Spleen (tissue), 11 donors: ENCODE data around the gene ABCC10. TPM values are rescaled to one million over a fixed set of nuclear protein-coding genes. Genes with fewer than 3 reads are reported as not detected.

Experiments
- DNase-seq: peaks from one replicate; pipeline ENCODE4 v3.0.0-alpha.2; 2020
- H3K27ac ChIP-seq, 8 donors: fragments of 200-600 bp; sonication (generic) in 7 of 8; 1 replicate in 4 of 8; 2 replicates in 4 of 8; pipeline versions ENCODE4 v1.5.0 to v1.8.0; 2016 to 2021; ENCODE audit warnings: inconsistent platforms in 4 of 8, mild to moderate bottlenecking in 4 of 8, moderate library complexity in 1 of 8
- H3K27me3 ChIP-seq, 7 donors: fragments of 200-600 bp; sonication (generic) in 6 of 7; replicated peaks in 1 of 7; 1 replicate in 4 of 7; 2 replicates in 3 of 7; pipeline versions ENCODE4 v1.5.0 to v1.8.0; 2016 to 2021; ENCODE audit warnings: inconsistent platforms in 3 of 7, mild to moderate bottlenecking in 1 of 7
- H3K36me3 ChIP-seq, 6 donors: fragments of 200-600 bp; sonication (generic) in 5 of 6; 1 replicate in 4 of 6; 2 replicates in 2 of 6; pipeline versions ENCODE4 v1.5.0 to v1.8.0; 2016 to 2021; ENCODE audit warnings: inconsistent platforms in 2 of 6
- H3K4me1 ChIP-seq, 6 donors: fragments of 200-600 bp; sonication (generic) in 5 of 6; 1 replicate in 3 of 6; 2 replicates in 3 of 6; pipeline versions ENCODE4 v1.5.0 to v1.8.0; 2016 to 2021; ENCODE audit warnings: inconsistent platforms in 3 of 6
- H3K4me3 ChIP-seq, 8 donors: fragments of 200-600 bp; sonication (generic) in 7 of 8; 1 replicate in 4 of 8; 2 replicates in 4 of 8; pipeline versions ENCODE4 v1.5.0 to v1.8.0; 2016 to 2021; ENCODE audit warnings: inconsistent platforms in 4 of 8, mild to moderate bottlenecking in 4 of 8, moderate library complexity in 2 of 8
- H3K9me3 ChIP-seq, 8 donors: fragments of 200-600 bp; sonication (generic) in 7 of 8; 1 replicate in 4 of 8; 2 replicates in 4 of 8; pipeline versions ENCODE4 v1.5.0 to v1.8.0; 2016 to 2021; ENCODE audit warnings: inconsistent platforms in 4 of 8
- CTCF ChIP-seq, 11 experiments: fragments of 200-600 bp in 7 of 11; fragments of 450-650 bp in 4 of 11; sonication (generic) in 4 of 11; IDR thresholded peaks in 8 of 11; conservative IDR thresholded peaks in 3 of 11; 1 replicate in 7 of 11; 2 replicates in 4 of 11; pipeline versions ENCODE4 v1.4.0 to v1.8.0; 2016 to 2021; ENCODE audit warnings: antibody characterized with exemption in 11 of 11, inconsistent platforms in 4 of 11, mild to moderate bottlenecking in 1 of 11
- POLR2A ChIP-seq, 3 donors: fragments of 450-650 bp; IDR thresholded peaks; one replicate each; pipeline ENCODE4 v1.5.1; 2017; ENCODE audit warnings: antibody characterized with exemption in 3 of 3, mild to moderate bottlenecking in 1 of 3
- POLR2AphosphoS5 ChIP-seq, 3 donors: sonication (generic); formaldehyde crosslinking; IDR thresholded peaks; one replicate each; pipeline ENCODE4 v1.5.1; 2017; ENCODE audit warnings: antibody characterized with exemption in 3 of 3
- WGBS, 5 donors: extraction: QIAGEN DNeasy Blood & Tissue Kit in 3 of 5; methylation state at CpG; one replicate each; pipeline versions ENCODE4 v1.1.5 to v1.1.7; 2013 to 2018; 5-methylcytosine and 5-hydroxymethylcytosine counted together
- intact Hi-C: fragments of 100-400 bp; cut with DNase I; formaldehyde crosslinking; loops from one replicate; pipeline ENCODE4 v1.15.0; 2023; ENCODE audit warnings: low total_unique reads
- polyA plus RNA-seq, 3 donors: library from polyadenylated mRNA; stranded (reverse); fragments of 200-250 nt; gene quantifications; one replicate each; pipeline ENCODE4 v1.2.1, GENCODE V29; 2013
- total RNA-seq, 7 donors: library from RNA; depleted of rRNA in 3 of 7; stranded (reverse); fragments of >200 nt in 3 of 7; fragmentation: NEBNext Ultra II Directional in 4 of 7; extraction: Animal tissue kit (Norgen Biotek cat#: 25700) in 4 of 7; gene quantifications; one replicate each; pipeline versions ENCODE4 v1.1.0 to v1.2.1, GENCODE V29; 2016 to 2021
- donor health status: healthy with polysubstance abuse.
- donor health status: DM: no; HTN: no; CAD: no; lungs with moderate emphysema.
- donor health status: DM: no; HTN: no; CAD: no.
- donor health status: Bipolar disorder and iron deficiency.
- donor health status: healthy.
- donor health status: DM: no; HTN: no; CAD: no.
- donor health status: DM: yes; HTN: yes; CAD: no.

ABCC10 gene
- total and polyA plus RNA-seq, 10 donors = 13.1 to 52.6 (median 31.6) TPM

GRCh38 chr6:43459535-43459934, 32.2 kb downstream of the ABCC10 start:
- 50 to 84% (median 67%) methylated on average over 1 of the region's 1 CpG for WGBS, 5 donors
- Histone ChIP-seq H3K27ac (no peak overlapping the region), H3K36me3 (no peaks in the 10 kb centered on the region), H3K4me1 (peaks cover 0 to 22% (median 16%) of the 10 kb centered on the region in 6 donors), H3K4me3 (no peak overlapping the region), H3K27me3 (peaks cover 0 to 97% (median 26%) of the 10 kb centered on the region in 7 donors), H3K9me3 (no peaks in the 10 kb centered on the region)
- TF ChIP-seq POLR2A (IDR thresholded peaks at IDR 0.05) (no peak), CTCF (IDR thresholded peaks at IDR 0.05 in 8 of 11, conservative IDR thresholded peaks at IDR 0.05 in 3 of 11) (no peak), POLR2AphosphoS5 (IDR thresholded peaks at IDR 0.05) (no peak)
- intact Hi-C loops = no loop called here
- DNase-seq = no peak

- Histone ChIP-seq H3K9me3 (no peaks in the 10 kb centered on the region), H3K4me1 (peaks cover 0 to 17% (median 11%) of the 10 kb centered on the region in 6 donors), H3K36me3 (no peaks in the 10 kb centered on the region), H3K27ac (no peak overlapping the region), H3K27me3 (peaks cover 0 to 97% (median 26%) of the 10 kb centered on the region in 7 donors), H3K4me3 (no peak overlapping the region)
- no peak for DNase-seq
- TF ChIP-seq CTCF (IDR thresholded peaks at IDR 0.05 in 8 of 11, conservative IDR thresholded peaks at IDR 0.05 in 3 of 11) = no peak
- no peak for TF ChIP-seq POLR2A (IDR thresholded peaks at IDR 0.05)
- intact Hi-C loops = no loop called here
- 64 to 88% (median 83%) methylated on average over 4 of the region's 4 CpGs for WGBS, 5 donors
Measured at GRCh38 chr6:43460032-43460431, 32.7 kb downstream of the ABCC10 start.

- Histone ChIP-seq H3K4me1 (no peaks in the 10 kb centered on the region), H3K27ac (no peak overlapping the region), H3K36me3 (no peaks in the 10 kb centered on the region), H3K9me3 (no peaks in the 10 kb centered on the region), H3K27me3 (peaks cover 0 to 91% (median 15%) of the 10 kb centered on the region in 7 donors), H3K4me3 (no peak overlapping the region)
- no peak for TF ChIP-seq POLR2A (IDR thresholded peaks at IDR 0.05)
- TF ChIP-seq CTCF (IDR thresholded peaks at IDR 0.05 in 8 of 11, conservative IDR thresholded peaks at IDR 0.05 in 3 of 11) = no peak
- TF ChIP-seq POLR2AphosphoS5 (IDR thresholded peaks at IDR 0.05) = no peak
- DNase-seq = no peak
- WGBS, 5 donors = 68 to 86% (median 78%) methylated on average over 5 of the region's 5 CpGs
- intact Hi-C loops = no loop called here
Measured at GRCh38 chr6:43461936-43462335, 34.6 kb downstream of the ABCC10 start.

- Histone ChIP-seq H3K4me3 (no peak overlapping the region), H3K27ac (no peak overlapping the region), H3K4me1 (no peaks in the 10 kb centered on the region), H3K27me3 (peaks cover 0 to 73% (median 13%) of the 10 kb centered on the region in 7 donors), H3K36me3 (no peaks in the 10 kb centered on the region), H3K9me3 (no peaks in the 10 kb centered on the region)
- DNase-seq = no peak
- WGBS, 5 donors = 77 to 93% (median 87%) methylated on average over 8 of the region's 8 CpGs
- TF ChIP-seq CTCF (IDR thresholded peaks at IDR 0.05 in 8 of 11, conservative IDR thresholded peaks at IDR 0.05 in 3 of 11) (no peak), POLR2AphosphoS5 (IDR thresholded peaks at IDR 0.05) (no peak), POLR2A (IDR thresholded peaks at IDR 0.05) (no peak)
- intact Hi-C loops = no loop called here
Measured at GRCh38 chr6:43464337-43464736, 37.0 kb downstream of the ABCC10 start.
